ENCODE results near the gene PRLR. TPM values are rescaled to one million over a fixed set of nuclear protein-coding genes. Genes with fewer than 3 reads are reported as not detected.

Gene PRLR
- total and polyA plus RNA-seq, 2 of the 13 experiments (the other 11 are each of a cell fraction or from before 2014, with no cell fraction given), result 12.2 to 13.3 TPM

GRCh38 chr5:35230038-35230611 is at the start of gene PRLR (continued):
- TF ChIP-seq AFF4 (CRISPR knock-in tag; IDR thresholded peaks at IDR 0.05) (no peak), ZBED4 (CRISPR knock-in tag; IDR thresholded peaks at IDR 0.05; ENCODE audit: borderline replicate concordance) (no peak), ATF5 (CRISPR knock-in tag; IDR thresholded peaks at IDR 0.05; ENCODE audit: low read depth) (no peak), PLSCR1 (CRISPR knock-in tag; IDR thresholded peaks at IDR 0.05; ENCODE audit: borderline replicate concordance) (no peak), ZNF333 (CRISPR knock-in tag; IDR thresholded peaks at IDR 0.05; ENCODE audit: borderline replicate concordance) (no peak), JUND (CRISPR knock-in tag; IDR thresholded peaks at IDR 0.05) (no peak), ZNF777 (CRISPR knock-in tag; IDR thresholded peaks at IDR 0.05) (peak; percentile 97), LBX2 (CRISPR knock-in tag; IDR thresholded peaks at IDR 0.05; ENCODE audit: borderline replicate concordance) (no peak), ZNF605 (CRISPR knock-in tag; IDR thresholded peaks at IDR 0.05) (no peak; the same call in 1 of the 2 replicates), SMAD9 (CRISPR knock-in tag; IDR thresholded peaks at IDR 0.05) (no peak), ZNF816 (CRISPR knock-in tag; IDR thresholded peaks at IDR 0.05; ENCODE audit: borderline replicate concordance) (no peak), ZNF609 (CRISPR knock-in tag; IDR thresholded peaks at IDR 0.05; ENCODE audit: borderline replicate concordance) (no peak), POLR2AphosphoS2 (IDR thresholded peaks at IDR 0.05; ENCODE audit: low read depth, low read length) (no peak)
